A204.1 (cell line): ENCODE measurements around the gene MAGI1.
"Not testable (repeated sequence)": the region's sequence is repeated elsewhere in the genome, so short reads cannot be mapped to it uniquely, and the experiment has no call there.

Experiments
- FAIRE-seq: peaks from 2 replicates; lab custom pipeline; 2012; peaks lifted over from hg19 to GRCh38; lab: Jason Lieb, UNC

The MAGI1 gene

DNA sequence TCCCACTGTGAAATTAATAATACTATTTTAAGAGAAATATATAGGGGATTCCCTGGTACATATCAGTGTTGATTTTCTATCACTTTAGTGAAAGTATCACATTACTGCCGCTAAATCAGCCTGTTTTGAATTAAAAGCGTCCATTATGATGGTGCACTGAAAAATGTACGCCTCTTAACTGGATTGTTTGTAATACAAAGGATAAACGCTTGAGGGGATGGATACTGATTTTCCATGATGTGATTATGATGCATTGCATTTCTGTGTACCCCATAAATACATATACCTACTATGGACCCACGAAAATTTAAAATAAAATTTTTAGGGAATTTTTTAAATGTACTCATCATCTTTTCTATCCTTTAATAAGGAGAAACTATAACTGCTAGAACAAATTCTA is 478.6 kb downstream of the MAGI1 start:
- no peak for FAIRE-seq

DNA sequence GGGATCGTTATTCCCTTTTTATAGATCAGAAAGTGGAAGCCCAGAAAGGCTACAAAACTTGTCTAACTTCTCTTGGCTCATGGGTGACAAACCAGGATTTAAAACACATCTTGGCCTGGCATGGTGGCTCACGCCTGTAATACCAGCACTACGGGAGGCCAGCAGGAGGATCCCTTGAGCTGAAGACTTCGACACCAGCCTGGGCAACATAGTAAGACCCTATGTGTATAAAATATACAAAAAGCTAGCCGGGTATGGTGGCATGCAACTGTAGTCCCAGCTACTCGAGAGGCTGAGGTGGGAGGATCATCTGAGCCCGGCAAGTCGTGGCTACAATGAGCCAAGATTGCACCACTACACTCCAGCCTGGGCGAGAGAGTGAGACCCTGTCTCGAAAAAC is 479.1 kb downstream of the MAGI1 start:
- no peak for FAIRE-seq

DNA sequence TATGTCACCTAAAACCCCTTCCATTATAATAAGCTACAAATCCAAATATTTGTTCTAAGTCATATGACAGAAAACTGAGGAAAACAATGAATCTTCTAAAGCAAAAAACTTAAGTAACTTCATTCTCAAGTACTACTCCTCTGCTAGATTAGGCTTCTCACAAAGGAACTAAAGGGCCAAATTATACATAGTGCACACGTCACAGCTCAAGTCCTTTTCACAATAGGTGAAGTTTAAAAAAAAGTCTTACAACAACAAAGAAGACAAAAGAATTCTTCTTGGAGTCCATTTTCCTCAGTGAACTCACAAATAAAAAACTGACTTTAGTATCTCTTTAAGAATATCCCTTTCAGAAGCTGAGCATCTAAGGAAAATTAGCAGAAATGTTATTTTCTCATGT is 479.9 kb downstream of the MAGI1 start:
- FAIRE-seq: no peak

DNA sequence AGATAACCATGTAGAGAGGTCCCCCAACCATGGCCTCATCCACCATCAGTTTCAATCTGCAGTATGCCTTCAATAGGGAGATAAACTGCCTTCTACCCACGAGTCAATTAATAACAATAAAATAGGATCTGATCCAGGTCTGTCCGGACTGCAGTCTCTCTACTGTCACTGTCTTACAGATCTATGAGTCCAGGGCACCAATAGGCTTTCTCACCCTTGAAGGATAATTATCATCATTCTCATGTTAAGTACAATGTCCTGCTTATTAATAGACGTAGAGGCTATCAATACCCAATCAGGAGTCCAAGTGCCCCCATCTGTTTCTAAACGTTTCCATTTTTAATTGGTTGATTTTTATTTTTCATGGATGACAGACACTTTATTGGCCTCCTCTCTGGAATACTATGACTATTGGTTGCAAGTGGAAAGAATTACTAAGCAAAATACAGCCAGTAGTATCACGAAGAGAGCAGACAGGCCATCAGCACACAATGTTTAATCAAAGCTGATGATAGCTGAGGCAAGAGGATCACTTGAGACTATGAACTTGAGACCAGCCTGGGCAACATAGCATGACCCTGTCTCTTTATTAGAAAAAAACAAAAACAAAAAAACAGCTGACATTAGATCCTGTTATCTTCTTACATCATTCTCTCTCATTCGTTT is 480.7 kb downstream of the MAGI1 start:
- FAIRE-seq: no peak

DNA sequence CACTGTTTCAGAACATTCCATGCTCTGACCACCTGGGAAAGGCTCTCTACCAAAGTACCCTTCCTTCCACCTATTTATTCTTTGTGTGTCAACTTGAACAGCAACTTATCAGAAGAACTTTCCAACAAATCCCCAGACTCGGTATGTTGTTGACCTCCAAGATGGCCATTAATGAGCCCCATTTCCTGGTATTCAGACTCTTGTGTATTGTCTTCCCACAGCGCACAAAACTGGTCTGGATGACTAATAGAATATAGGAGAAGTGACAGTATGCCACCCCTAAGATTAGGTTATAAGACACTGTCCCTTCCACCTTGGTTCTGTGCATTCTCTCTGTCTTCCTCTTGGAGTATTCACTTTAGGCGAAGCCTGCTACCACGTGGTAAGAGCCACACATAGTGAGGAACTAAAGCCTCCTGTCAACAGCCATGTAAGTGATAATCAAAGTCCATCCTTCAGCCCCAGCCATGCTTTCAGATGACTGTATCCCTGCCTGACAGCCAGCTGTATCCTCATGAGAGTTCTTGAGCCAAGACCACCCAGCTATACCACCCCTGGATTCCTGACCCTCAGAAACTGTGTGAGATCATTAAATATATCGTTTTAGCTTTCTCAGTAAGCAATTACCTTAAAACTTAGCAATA is 481.7 kb downstream of the MAGI1 start:
- no peak for FAIRE-seq

DNA sequence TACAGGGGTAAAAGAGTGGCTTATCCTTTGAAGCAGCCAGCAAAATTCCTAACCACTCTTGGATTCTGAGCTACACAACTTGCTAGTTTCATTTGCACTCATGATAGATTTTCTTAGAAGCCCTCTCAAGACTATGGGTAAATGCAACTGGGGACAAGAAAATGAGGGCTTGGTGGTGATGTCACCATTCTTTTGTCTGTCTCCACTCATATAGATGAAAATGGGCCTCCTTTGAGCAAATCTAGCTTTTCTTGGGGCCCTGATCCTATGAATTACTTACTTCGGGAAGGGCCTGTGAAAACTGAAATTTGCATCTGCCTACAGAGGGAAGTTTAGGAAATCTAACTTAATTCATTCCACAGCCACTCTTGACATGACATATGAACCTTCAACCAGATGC is 486.3 kb downstream of the MAGI1 start:
- no peak for FAIRE-seq

DNA sequence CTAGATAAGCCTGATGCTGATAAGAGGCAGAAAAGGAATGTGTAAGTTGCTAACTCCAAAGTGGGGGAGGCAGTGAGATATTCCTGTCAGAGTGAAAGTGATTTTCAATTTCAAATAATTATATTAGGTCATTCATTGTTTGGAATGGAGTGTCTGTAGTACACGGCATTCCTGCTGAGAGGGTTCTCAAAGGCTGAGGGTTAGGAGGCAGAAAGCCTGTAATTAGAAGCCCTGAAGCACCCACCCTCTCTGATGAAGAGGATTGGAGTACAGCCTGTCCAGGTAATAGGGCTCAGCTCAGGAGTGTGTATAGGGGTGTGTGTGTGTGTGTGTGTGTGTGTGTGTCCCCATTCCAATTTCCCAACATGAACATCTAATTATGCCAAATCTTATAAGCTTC is 486.8 kb downstream of the MAGI1 start:
- no peak for FAIRE-seq

DNA sequence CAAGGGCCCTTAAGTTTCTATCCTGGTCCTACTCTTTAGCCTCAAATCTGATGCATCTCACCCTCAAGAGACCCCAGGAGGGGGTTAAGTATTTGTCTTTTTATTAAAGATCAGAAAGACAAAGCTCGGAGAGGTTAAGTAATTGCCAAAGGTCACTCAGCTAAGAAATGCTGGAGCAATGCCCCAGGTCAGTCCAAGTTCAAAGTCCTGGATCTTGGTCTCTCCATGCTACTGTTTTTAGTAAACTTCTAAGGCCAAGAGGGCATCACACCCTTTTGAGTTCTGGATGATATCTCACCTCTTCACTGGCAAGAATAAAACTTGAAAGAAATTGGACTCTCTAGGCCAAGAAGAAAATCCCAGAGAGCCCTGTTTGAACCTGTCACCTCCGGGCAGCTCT is 488.6 kb downstream of the MAGI1 start:
- FAIRE-seq: no peak

DNA sequence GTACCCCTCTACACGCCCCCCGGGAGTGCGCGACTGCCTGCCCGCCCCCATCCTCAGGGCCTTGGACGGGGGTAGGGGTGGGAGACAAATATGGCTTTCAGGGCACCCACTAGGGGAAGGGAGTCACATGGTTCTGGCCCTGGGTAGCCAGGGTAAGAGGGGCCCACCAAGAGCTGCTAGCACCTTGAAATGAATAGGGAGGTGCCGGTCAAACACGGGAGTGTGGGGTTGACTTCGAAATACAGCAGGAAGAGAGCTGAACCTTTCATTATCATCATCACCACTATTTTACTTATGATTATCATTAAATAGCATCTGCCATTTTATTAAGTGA is 489.1 kb downstream of the MAGI1 start:
- no peak for FAIRE-seq

DNA sequence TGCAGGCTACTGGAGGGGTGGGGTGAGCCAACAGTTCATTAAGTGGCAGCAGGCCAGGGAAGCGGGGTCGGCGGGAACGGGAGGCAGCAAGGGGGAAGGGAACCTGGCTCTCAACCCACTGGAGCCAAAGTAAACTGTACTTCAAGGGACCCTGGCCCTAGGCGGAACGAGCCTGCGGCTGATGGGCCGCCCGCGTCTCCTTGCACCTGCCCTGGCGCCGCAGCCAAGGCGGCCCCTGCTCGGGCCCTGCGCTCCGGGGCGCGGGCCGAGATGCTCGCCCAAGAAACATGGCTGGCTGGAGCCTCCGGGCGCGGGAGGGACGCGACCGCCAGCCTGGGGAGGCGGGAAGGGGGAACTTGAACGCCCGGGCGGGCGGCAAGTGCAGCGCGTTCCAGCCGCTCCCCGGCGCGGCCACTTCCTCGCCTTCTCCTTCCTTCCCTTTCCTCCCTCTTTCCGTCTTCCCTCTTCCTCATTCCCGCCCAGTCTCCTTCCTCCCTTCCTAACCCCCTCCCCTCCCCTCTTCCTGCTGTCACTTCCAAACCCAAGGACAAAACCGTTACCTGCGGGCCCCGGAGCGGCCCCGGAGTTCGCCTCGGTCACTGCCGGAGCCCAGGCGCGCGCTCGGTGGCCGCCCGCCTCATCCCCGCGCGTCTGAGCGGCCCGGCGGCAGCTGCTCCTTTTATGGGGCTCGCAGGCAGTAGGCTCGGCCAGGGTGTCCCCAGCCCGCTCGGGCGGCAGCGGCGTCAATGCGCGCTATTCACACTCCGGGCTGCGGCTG is 489.7 kb downstream of the MAGI1 start:
- FAIRE-seq: no peak

DNA sequence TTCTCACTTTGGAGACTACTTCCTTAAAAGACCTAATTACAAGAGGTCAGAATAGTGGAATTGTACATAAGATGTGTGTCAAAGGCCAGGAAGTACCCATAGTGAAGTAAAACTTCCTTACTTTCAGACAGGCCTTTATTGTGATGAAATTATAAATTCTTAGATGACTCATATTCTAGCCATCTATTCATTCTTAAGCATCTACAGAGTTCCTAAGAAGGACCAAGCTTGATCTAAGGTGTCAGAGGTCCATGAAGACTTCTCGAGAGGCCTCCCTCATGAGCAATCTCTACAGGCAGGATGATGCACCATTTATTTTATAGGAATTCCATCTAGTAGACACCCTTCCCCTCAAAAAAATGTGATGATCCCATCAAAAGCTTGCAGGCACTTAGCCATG is 493.3 kb downstream of the MAGI1 start:
- no peak for FAIRE-seq

DNA sequence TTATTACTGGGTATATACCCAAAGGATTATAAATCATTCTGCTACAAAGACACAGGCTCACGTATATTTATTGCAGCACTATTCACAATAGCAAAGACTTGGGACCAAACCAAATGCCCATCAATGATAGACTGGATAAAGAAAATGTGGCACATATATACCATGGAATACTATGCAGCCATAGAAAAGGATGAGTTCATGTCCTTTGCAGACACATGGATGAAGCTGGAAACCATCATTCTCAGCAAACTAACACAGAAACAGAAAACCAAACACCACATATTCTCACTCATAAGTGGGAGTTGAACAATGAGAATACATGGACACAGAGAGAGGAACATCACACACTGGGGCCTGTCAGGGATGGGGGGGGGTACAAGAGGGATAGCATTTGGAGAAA is 495.3 kb downstream of the MAGI1 start:
- not testable (repeated sequence) for FAIRE-seq

DNA sequence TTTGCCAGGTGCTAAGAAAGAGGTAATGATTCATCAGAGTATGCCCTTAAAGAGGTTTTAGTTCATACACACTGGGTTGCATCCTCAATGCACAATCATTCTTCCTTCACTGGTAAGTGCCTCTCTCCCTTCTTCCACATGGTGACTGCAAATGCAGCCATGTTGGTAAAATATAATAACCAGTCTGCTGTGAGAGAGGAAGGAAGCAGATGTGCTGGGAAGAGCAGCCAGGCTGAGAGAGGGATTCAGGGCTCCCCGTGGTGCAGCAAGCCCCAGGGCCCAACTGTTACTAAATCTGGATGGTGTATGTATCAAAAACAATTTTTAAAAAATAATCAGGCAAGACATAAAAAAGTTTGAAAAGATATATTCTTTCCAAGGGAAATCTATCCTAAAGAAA is 498.1 kb downstream of the MAGI1 start:
- FAIRE-seq: no peak

DNA sequence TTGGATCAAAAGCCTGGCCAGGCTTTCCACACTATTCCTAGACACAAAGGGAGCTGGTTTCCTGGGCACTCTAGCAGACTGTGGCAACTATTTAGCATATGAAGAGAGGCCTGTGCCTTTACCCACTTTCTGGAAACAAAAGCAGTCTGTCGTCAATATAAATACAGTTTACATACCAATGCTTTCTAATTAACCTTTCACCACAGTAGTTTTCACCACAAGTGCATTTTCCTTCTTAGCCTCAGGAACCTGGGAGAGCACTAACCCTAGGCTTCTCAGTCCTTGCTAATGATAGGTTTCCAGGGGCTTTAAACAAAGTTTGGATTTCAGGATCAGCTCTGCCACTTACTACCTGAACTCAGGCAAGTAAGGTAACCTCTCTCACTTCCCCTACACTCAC is 499.1 kb downstream of the MAGI1 start:
- no peak for FAIRE-seq

DNA sequence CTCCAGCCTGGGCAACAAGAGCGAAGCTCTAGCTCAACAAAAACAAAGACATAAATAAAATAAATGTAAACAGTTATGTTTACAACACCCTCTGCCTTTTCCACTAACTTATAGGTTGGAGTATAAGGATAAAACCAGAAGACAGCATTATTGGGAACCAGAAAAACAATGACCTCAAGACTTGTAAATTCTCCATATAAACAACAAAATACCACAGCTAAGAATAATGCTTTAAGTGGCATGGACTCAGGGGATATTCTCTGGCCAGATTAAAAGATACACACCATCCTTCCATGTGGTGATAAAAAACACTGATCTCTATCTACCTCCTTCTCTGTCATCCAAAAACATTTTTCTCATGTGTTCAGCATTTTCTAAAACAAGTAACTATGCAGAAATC is 500.6 kb downstream of the MAGI1 start:
- no peak for FAIRE-seq

DNA sequence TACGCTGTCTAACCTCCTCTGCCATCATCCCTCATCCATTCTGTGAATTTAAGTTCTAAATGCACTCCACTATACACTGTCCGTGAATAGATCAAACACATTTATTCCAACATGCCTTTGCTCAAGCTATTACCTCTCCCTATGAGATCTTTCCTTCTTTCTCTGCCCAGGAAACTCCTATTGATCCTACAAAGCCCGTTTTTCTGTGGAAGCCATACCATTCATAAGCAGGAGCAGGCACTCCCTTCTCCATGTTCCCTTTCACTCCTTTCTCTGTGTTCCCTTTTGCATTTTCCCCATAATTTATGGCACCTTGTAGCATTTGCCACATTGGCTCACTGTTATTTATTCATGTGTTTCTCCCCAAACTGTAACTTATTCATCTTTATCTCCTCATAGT is 501.6 kb downstream of the MAGI1 start:
- FAIRE-seq: no peak

DNA sequence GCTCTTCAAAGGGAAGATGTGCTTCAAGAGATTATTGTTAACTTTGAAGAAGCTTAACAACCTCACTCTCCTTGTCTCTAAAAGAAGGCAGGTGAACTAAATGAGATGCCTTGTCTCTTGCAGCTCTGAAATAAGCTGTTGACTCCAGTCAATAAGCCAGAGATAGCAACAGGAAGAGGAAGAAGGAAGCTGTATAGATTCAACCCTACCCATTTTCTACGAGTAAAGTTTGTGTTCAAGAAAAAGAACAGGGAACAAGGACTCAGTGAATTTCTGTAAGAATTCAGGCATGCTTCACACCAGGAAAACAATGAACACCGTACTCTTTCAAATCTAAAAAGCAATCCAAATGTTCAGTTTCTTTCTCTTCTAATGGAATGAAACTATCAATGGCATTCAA is 503.5 kb downstream of the MAGI1 start:
- no peak for FAIRE-seq

DNA sequence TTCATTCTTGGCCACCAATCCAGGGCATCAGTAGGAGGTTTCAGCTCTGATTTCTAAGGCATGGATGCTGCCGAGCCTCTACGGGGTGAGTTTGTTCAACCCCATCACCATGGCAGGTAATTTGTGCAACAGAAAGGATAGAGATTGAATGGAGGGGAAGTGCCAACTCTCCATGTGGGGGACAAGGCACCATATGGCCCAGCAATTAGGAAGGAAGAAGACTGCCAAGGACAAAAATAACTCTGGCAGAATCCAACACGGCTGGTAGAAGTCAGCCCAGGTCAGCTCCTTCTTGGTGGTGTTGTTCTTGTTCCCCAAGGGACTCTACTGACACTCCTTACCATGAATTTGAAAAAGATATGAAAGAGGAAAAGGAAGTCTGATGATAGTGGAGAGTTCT is 503.9 kb downstream of the MAGI1 start:
- FAIRE-seq: no peak

DNA sequence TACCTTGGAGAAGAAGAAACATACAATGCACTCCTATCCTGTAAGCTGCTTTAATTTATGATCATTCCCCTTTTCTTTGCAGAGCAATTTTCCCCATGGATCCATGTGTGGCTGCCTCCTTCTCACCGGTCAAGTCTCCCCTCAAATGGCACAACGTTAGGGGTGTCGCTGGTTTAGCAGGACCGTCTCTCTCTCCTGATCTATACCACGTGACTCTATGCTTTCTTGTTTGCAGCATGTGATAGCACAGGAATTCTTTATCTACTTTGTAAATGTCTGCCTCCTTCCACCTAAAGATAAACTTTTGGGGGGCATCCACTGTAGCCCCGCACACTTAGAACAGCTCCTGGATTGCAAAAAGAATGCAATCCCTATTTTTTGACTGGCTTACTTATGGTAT is 506.0 kb downstream of the MAGI1 start:
- FAIRE-seq: no peak

DNA sequence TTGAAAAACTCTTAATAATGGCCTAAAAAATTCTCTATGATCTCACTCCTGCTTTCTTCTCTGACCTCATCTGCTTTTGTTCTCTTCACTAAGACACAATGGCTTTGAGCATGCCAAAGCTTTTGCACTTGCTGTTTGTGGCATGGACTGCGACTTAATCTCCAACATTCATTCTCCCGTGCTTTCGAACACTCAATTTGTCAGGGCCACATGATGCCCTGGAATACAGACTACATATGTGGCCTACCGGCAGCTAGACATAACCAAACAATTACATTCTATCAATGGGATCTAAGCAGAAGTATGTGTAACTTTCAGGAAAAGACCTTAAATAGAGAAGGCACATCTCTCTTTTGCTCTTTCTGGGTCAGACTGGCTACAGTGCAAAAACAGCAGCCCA is 506.5 kb downstream of the MAGI1 start:
- FAIRE-seq: no peak

DNA sequence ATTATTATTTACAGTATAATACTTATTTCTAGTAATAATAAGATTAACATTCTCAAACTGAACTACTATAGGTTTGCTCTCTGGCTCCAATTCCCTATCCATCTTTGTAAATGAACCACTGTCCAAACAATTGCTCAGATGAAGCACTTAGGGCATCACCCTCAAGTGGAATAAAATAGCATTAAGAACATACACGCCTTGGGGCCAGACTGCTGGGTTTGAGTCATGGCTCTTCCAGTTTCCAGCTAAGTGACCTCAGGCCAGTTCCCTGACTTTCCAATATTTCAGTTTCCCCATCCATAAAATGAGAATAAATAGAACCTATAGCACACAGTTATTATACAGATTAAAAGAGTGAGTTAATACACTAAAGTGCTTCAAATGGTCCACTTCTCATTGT is 507.2 kb downstream of the MAGI1 start:
- no peak for FAIRE-seq

DNA sequence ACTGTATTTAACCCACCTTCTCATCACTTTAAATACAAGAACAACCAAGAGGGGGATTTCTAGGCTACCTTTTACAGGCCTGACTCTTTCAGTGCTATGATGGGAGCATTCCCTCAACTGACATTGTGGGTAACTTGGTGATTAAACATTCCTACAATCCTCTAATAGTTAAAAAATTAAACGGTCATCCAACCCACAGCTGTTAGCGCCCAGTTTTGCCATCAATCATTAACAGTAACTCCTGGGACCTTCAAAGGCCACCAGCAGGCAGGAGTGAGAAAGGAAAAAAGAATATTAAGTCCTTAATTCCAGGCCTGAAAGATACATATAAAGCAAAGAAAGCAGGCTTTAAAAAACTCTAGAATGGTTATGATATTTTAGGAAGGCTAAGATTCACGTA is 512.1 kb downstream of the MAGI1 start:
- no peak for FAIRE-seq

DNA sequence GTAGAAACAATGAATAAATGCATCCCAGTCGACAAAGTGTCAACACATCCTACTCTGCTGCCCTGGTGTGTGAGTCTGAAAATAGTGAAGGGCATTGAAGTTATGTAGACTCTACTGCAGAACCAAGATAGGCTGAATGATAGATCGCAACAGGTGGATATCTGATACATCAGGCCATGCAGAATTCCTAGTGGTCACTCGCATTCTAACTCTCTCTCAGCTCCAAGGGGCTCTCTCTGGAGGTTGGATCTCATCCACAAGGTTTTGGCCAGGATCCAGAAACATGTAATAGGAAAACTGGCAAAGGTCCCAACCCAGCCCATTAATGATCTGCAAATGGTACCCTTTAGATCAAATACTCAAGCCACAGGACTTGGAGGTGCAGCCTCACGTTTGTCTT is 514.1 kb downstream of the MAGI1 start:
- FAIRE-seq: no peak

DNA sequence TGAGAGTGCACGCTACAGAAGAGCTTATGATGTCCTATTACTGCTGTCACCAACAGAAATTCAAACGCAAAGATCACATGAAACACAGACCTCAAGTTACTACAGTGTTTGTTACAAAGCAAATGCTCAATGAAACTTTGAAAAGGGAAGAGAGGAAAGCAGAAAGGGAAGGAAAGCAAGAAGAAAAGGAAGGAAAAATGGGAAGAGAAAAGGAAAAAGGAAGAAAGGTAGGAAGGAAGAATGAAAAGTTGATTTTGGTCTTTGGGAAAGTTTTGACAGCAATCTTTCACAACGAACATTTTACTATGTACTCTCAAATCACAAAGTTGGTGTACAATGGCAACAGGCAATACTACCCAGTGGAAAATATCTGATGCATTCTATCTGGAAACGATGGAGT is 514.8 kb downstream of the MAGI1 start:
- no peak for FAIRE-seq
